GM12891 (cell line): Measurements from ENCODE around the gene USP37.

Experiments used
- POLR2A ChIP-seq: IDR thresholded peaks from 2 replicates; pipeline ENCODE4 v1.6.1; 2011; ENCODE audit warnings: low read depth, low read length, control low read depth
- SPI1 ChIP-seq: IDR thresholded peaks from 2 replicates; pipeline ENCODE4 v1.6.1; 2011; ENCODE audit warnings: low read depth, low read length, control low read depth
- TAF1 ChIP-seq: IDR thresholded peaks from 2 replicates; pipeline ENCODE4 v1.6.1; 2011; ENCODE audit warnings: low read depth, low read length, control low read depth

GRCh38 chr2:218444692-218445357, 123.3 kb downstream of the USP37 start:
- TF ChIP-seq POLR2A (no peak), SPI1 (no peak), TAF1 (no peak)
